ENCODE results near the gene DHX34. TPM values are rescaled to one million over a fixed set of nuclear protein-coding genes. Genes with fewer than 3 reads are reported as not detected.

Gene DHX34
- total and polyA plus RNA-seq, 9 donors: 2.6 to 21.3 (median 15.3) TPM

- no peak overlapping the region for H3K4me3 ChIP-seq
- no peaks in the 10 kb centered on the region for H3K27me3 ChIP-seq
- no peaks in the 10 kb centered on the region for H3K4me1 ChIP-seq (ENCODE audit: insufficient read depth)
- H3K9me3 ChIP-seq: no peaks in the 10 kb centered on the region
- no peak overlapping the region for H3K27ac ChIP-seq
- no peak for DNase-seq
- H3K36me3 ChIP-seq: no peaks in the 10 kb centered on the region
- 78 to 84% (median 82%) methylated on average over 16 of the region's 16 CpGs for WGBS, 3 donors
- intact Hi-C loops (cut with DNase I): loop anchor here in 1 of 4 donors (10.0 kb wide), 1 partner anchor 98 kb away; the partner anchor contains the start of gene C5AR1
- TF ChIP-seq CTCF (IDR thresholded peaks at IDR 0.05): no peak
- no peak for TF ChIP-seq EP300 (IDR thresholded peaks at IDR 0.05)
- no peak for TF ChIP-seq POLR2A (IDR thresholded peaks at IDR 0.05)
These were observed 53.4 kb downstream of the DHX34 start for GRCh38 chr19:47402504-47402903.

- Histone ChIP-seq H3K36me3 (no peaks in the 10 kb centered on the region), H3K27ac (no peak overlapping the region), H3K27me3 (no peaks in the 10 kb centered on the region), H3K4me3 (no peak overlapping the region), H3K9me3 (no peaks in the 10 kb centered on the region), H3K4me1 (ENCODE audit: insufficient read depth) (no peaks in the 10 kb centered on the region)
- WGBS, 3 donors: 63 to 79% (median 64%) methylated on average over 9 of the region's 9 CpGs
- intact Hi-C loops (cut with DNase I): loop anchor here in 1 of 4 donors (10.0 kb wide), 1 partner anchor 100 kb away; the partner anchor contains the start of gene C5AR1
- no peak for DNase-seq
- no peak for TF ChIP-seq POLR2A (IDR thresholded peaks at IDR 0.05)
- no peak for TF ChIP-seq EP300 (IDR thresholded peaks at IDR 0.05)
- no peak for TF ChIP-seq CTCF (IDR thresholded peaks at IDR 0.05)
These were observed 55.5 kb downstream of the DHX34 start for GRCh38 chr19:47404334-47405196.

- Histone ChIP-seq H3K27me3 (no peaks in the 10 kb centered on the region), H3K36me3 (no peaks in the 10 kb centered on the region), H3K9me3 (no peaks in the 10 kb centered on the region), H3K27ac (no peak overlapping the region), H3K4me1 (ENCODE audit: insufficient read depth) (no peaks in the 10 kb centered on the region), H3K4me3 (no peak overlapping the region)
- no peak for DNase-seq
- intact Hi-C loops (cut with DNase I): loop anchor here in 1 of 4 donors (10.0 kb wide), 1 partner anchor 100 kb away; the partner anchor contains the start of gene C5AR1
- WGBS, 3 donors: 88 to 90% (median 90%) methylated on average over 4 of the region's 4 CpGs
- TF ChIP-seq CTCF (IDR thresholded peaks at IDR 0.05) (no peak), POLR2A (IDR thresholded peaks at IDR 0.05) (no peak), EP300 (IDR thresholded peaks at IDR 0.05) (no peak)
These were observed 56.1 kb downstream of the DHX34 start for GRCh38 chr19:47405197-47405550.

GRCh38 chr19:47405854-47406417 lies 56.8 kb downstream of the DHX34 start:
- 94 to 98% (median 96%) methylated on average over 5 of the region's 5 CpGs for WGBS, 3 donors
- no peaks in the 10 kb centered on the region for H3K27me3 ChIP-seq
- no peak overlapping the region for H3K27ac ChIP-seq
- no peak overlapping the region for H3K4me3 ChIP-seq
- intact Hi-C loops (cut with DNase I): loop anchor here in 1 of 4 donors (10.0 kb wide), 1 partner anchor 101 kb away; the partner anchor contains the start of gene C5AR1
- H3K9me3 ChIP-seq: no peaks in the 10 kb centered on the region
- no peaks in the 10 kb centered on the region for H3K36me3 ChIP-seq
- no peaks in the 10 kb centered on the region for H3K4me1 ChIP-seq (ENCODE audit: insufficient read depth)
- no peak for TF ChIP-seq POLR2A (IDR thresholded peaks at IDR 0.05)
- TF ChIP-seq EP300 (IDR thresholded peaks at IDR 0.05): no peak
- no peak for DNase-seq

Measured in ovary (tissue), 9 donors.